ENCODE results near the gene ABTB1. TPM values are rescaled to one million over a fixed set of nuclear protein-coding genes. Genes with fewer than 3 reads are reported as not detected.
A peak's percentile ranks its signal among the peaks of the same experiment; 100 is the strongest.

The ABTB1 gene
- total RNA-seq, 2 donors from 2014 or later: 12.2 to 27.6 TPM

DNA sequence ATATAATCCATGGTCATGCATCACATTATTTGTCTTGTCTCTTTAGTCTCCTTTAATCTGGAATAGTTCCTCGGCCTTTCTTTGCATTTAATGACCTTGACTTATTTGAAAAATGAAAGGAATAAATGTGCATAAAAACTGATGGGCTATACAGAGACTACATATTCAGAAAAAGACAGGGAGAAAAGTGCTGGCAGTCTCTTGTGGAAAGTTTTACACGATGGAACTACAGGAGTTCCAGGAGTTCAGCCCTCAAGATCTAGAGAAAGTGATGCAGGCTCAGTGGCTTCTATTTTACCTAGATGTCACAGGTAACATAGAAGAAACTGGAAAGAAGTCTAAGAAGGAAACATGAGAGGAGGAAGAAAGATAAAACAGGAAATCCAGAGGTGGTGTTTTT, 7.6 kb upstream of the ABTB1 start:
- ATAC-seq (no peak), DNase-seq (ENCODE audit: low spot score in 2 of 2) (no peak)
- Mint-ChIP-seq H3K36me3 (no peaks in the 10 kb centered on the region), H3K9me3 (no peaks in the 10 kb centered on the region), H3K27ac (no peak overlapping the region)

DNA sequence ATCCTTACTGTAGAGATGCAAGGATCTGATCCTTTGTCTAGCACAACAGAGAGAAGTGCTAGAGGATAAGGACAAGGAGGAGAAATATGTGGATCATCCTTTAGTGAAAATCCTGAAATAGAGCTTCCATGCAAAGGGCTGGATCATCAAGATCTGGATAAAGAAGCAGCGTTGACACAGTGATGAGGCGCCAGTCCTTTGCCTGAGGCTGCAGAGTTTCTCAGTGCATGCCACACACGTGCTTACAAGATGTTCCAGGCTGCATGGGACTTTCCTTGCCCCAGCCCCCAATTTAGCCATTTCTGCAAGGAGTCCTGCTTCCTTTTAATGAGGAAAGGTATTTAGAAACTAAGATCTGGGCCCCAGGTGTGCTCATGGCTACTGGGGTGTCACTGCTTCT, 7.2 kb upstream of the ABTB1 start:
- DNase-seq (ENCODE audit: low spot score in 2 of 2): no peak
- no peaks in the 10 kb centered on the region for H3K9me3 Mint-ChIP-seq
- no peak overlapping the region for H3K27ac Mint-ChIP-seq
- no peak for ATAC-seq
- H3K36me3 Mint-ChIP-seq: no peaks in the 10 kb centered on the region

GRCh38 chr3:127666676-127667075, 6.1 kb upstream of the ABTB1 start:
- no peaks in the 10 kb centered on the region for H3K9me3 Mint-ChIP-seq
- no peak for ATAC-seq

GRCh38 chr3:127667119-127667681, 5.6 kb upstream of the ABTB1 start:
- no peak for ATAC-seq
- no peak overlapping the region for H3K27ac Mint-ChIP-seq
- DNase-seq (ENCODE audit: low spot score in 2 of 2): no peak
- H3K9me3 Mint-ChIP-seq: no peaks in the 10 kb centered on the region
- H3K36me3 Mint-ChIP-seq: peaks cover 5 to 6% of the 10 kb centered on the region in 2 donors

More at GRCh38 chr3:127666676-127667075, 6.1 kb upstream of the ABTB1 start:
- H3K27ac Mint-ChIP-seq: no peak overlapping the region
- no peak for DNase-seq (ENCODE audit: low spot score in 2 of 2)
- peaks cover under 1% of the 10 kb centered on the region in 2 donors for H3K36me3 Mint-ChIP-seq

- Mint-ChIP-seq H3K9me3 (no peaks in the 10 kb centered on the region), H3K36me3 (peaks cover 5 to 6% of the 10 kb centered on the region in 2 donors), H3K27ac (no peak overlapping the region)
- DNase-seq (ENCODE audit: low spot score in 2 of 2) (no peak), ATAC-seq (no peak)
These were observed 3.8 kb upstream of the ABTB1 start for GRCh38 chr3:127668906-127669305.

- ATAC-seq (no peak), DNase-seq (ENCODE audit: low spot score in 2 of 2) (no peak)
- Mint-ChIP-seq H3K9me3 (no peaks in the 10 kb centered on the region), H3K36me3 (peaks cover 5 to 6% of the 10 kb centered on the region in 2 donors), H3K27ac (no peak overlapping the region)
These were observed 3.1 kb upstream of the ABTB1 start for GRCh38 chr3:127669541-127670228.

- no peak for DNase-seq (ENCODE audit: low spot score in 2 of 2)
- H3K9me3 Mint-ChIP-seq: no peaks in the 10 kb centered on the region
- peaks cover 5 to 6% of the 10 kb centered on the region in 2 donors for H3K36me3 Mint-ChIP-seq
- no peak for ATAC-seq
- H3K27ac Mint-ChIP-seq: no peak overlapping the region
These were observed 2.6 kb upstream of the ABTB1 start for GRCh38 chr3:127670229-127670559.

GRCh38 chr3:127670761-127671522, 1.8 kb upstream of the ABTB1 start:
- ATAC-seq: no peak
- H3K27ac Mint-ChIP-seq: peak overlapping the region; percentile 89 to 99

GRCh38 chr3:127671523-127672428, 976 bp upstream of the ABTB1 start:
- H3K27ac Mint-ChIP-seq: peak overlapping the region; percentile 89 to 99
- no peaks in the 10 kb centered on the region for H3K9me3 Mint-ChIP-seq
- ATAC-seq (peak; percentile 2 to 17), DNase-seq (ENCODE audit: low spot score in 2 of 2) (peak; percentile 28 to 67)
- peaks cover 5 to 6% of the 10 kb centered on the region in 2 donors for H3K36me3 Mint-ChIP-seq

More at GRCh38 chr3:127670761-127671522, 1.8 kb upstream of the ABTB1 start:
- H3K9me3 Mint-ChIP-seq: no peaks in the 10 kb centered on the region
- no peak for DNase-seq (ENCODE audit: low spot score in 2 of 2)
- peaks cover 5 to 6% of the 10 kb centered on the region in 2 donors for H3K36me3 Mint-ChIP-seq

GRCh38 chr3:127673191-127674100, 694 bp downstream of the ABTB1 start:
- H3K9me3 Mint-ChIP-seq: no peaks in the 10 kb centered on the region
- peak overlapping the region; percentile 71 to 87 for H3K27ac Mint-ChIP-seq
- peak; percentile 70 to 77 for ATAC-seq
- H3K36me3 Mint-ChIP-seq: peaks cover 5 to 6% of the 10 kb centered on the region in 2 donors
- peak; percentile 51 to 63 for DNase-seq (ENCODE audit: low spot score in 2 of 2)

- peak overlapping the region; percentile 71 to 87 for H3K27ac Mint-ChIP-seq
- H3K9me3 Mint-ChIP-seq: no peaks in the 10 kb centered on the region
- peaks cover 5 to 6% of the 10 kb centered on the region in 2 donors for H3K36me3 Mint-ChIP-seq
- ATAC-seq (no peak), DNase-seq (ENCODE audit: low spot score in 2 of 2) (peak in 1 of 2 donors; percentile 44)
These were observed 1.5 kb downstream of the ABTB1 start for GRCh38 chr3:127674101-127674721.

- DNase-seq (ENCODE audit: low spot score in 2 of 2) (peak in 1 of 2 donors; percentile 48), ATAC-seq (no peak)
- H3K36me3 Mint-ChIP-seq: peaks cover 5 to 6% of the 10 kb centered on the region in 2 donors
- H3K9me3 Mint-ChIP-seq: no peaks in the 10 kb centered on the region
- H3K27ac Mint-ChIP-seq: peak overlapping the region; percentile 81 to 87
These were observed 2.0 kb downstream of the ABTB1 start for GRCh38 chr3:127674790-127675189.

DNA sequence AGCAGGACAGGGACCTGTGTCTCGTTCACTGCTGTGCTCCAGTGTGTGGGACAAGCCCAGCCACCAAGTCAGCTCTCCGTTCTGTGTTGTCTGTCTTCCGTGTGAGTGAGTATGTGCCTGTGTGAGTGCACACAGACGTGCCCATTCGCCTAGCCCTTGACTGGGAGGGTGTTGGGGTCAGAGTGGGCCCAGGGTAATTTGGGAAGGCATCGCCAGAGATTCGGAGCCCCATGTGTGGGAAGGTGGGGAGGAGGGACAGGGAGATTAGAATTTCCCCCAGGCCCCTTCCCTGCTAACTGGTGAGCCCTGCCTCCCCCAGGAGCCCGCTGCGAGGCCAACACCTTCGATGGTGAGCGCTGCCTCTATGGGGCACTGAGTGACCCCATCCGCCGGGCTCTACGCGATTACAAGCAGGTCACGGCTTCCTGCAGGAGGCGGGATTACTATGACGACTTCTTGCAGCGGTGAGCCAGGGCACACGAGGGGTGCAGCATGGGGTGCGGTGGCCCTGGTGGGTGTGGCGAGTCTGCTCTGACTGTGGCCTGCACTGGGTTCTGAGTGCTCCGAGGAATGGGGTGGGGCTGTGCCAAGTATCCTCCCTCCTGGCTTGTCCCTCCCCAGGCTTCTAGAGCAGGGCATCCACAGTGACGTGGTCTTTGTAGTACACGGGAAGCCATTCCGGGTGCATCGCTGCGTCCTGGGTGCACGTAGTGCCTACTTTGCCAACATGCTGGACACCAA, 3.1 kb downstream of the ABTB1 start:
- peaks cover 5 to 6% of the 10 kb centered on the region in 2 donors for H3K36me3 Mint-ChIP-seq
- DNase-seq (ENCODE audit: low spot score in 2 of 2): peak in 1 of 2 donors; percentile 50
- H3K27ac Mint-ChIP-seq: peak overlapping the region; percentile 44 to 50
- no peaks in the 10 kb centered on the region for H3K9me3 Mint-ChIP-seq
- no peak for ATAC-seq

DNA sequence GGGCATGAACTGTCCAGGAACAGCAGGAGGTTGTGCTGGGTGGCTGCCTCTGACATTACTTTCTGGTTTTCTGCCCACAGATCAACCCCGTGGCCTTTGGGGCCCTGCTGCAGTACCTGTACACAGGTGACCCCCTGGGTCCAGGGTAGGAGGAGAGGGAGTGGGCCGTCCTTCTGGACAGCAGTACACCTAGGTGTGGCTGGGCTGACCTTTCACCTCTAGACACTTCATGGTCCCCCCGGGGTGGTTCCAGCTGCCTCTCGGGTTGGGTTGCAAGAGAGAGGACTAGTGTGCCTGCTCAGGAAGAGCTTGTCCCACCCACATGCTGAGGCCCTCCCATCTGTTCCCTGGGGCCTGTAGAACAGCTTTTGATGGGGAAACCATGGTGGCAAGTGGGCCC, 3.7 kb downstream of the ABTB1 start:
- DNase-seq (ENCODE audit: low spot score in 2 of 2) (peak in 1 of 2 donors; percentile 18), ATAC-seq (no peak)
- peaks cover 5 to 6% of the 10 kb centered on the region in 2 donors for H3K36me3 Mint-ChIP-seq
- peak overlapping the region in 1 of 2 donors; percentile 44 for H3K27ac Mint-ChIP-seq
- no peaks in the 10 kb centered on the region for H3K9me3 Mint-ChIP-seq
